NCI-H345 treated with DMSO at 0.1 percent for 48 hours (cell line): Measurements from ENCODE around the gene MAGEA3.
"Not testable (repeated sequence)": the region's sequence is repeated elsewhere in the genome, so short reads cannot be mapped to it uniquely, and the experiment has no call there.

ENCODE experiments used
- DNase-seq: peaks from one replicate; lab custom pipeline; 2025; ENCODE audit not compliant: unreplicated experiment; lab: John Stamatoyannopoulos, UW

Gene MAGEA3, protein sequence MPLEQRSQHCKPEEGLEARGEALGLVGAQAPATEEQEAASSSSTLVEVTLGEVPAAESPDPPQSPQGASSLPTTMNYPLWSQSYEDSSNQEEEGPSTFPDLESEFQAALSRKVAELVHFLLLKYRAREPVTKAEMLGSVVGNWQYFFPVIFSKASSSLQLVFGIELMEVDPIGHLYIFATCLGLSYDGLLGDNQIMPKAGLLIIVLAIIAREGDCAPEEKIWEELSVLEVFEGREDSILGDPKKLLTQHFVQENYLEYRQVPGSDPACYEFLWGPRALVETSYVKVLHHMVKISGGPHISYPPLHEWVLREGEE

DNA sequence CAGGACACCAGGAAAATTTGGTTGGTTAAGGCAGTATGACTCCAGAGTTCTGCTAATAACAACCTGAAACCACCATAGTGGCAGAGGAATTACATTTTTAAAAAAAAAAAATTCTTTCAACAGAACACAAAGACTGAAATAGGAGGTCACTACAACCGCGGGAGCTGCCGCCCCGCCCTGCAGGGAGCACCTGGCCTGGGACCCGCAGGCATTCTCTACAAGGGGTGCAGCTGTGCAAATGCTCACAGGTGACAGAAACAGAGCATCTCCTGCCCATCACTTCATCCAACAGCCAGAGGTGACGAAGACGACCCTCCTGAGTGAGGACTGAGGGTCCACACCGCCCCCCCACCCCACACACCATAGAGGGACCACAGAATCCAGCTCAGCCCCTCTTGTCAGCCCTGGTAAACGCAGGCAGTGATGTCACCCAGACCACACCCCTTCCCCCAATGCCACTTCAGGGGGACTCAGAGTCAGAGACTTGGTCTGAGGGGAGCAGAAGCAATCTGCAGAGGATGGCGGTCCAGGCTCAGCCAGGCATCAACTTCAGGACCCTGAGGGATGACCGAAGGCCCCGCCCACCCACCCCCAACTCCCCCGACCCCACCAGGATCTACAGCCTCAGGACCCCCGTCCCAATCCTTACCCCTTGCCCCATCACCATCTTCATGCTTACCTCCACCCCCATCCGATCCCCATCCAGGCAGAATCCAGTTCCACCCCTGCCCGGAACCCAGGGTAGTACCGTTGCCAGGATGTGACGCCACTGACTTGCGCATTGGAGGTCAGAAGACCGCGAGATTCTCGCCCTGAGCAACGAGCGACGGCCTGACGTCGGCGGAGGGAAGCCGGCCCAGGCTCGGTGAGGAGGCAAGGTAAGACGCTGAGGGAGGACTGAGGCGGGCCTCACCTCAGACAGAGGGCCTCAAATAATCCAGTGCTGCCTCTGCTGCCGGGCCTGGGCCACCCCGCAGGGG is at the start of gene MAGEA3:
TSS of gene MAGEA3 (plus strand) at position 843 of the 980 bp plus-strand sequence. CDS start 2,039 bp downstream, outside the sequence.
- not testable (repeated sequence) for DNase-seq

DNA sequence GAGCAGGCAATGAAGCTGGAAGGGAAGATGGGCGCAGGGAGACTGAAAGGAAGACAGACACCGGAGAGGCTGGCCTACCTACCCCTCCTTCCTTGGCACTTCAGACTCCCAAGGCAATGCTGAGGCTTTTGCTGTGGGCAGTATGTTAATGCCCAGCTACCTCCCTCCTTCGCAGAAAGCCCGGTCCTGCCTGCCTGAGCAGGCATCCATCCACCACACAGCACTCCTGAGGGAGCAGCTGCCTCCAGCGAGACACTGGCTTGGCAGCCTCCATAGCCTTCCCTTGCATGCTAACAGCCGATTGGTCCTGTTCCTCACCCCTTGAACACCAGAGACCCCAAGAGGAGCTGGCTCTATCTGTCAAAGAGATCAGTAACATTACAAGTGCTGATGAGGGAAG is 46.5 kb upstream of the MAGEA3 start:
- no peak for DNase-seq

DNA sequence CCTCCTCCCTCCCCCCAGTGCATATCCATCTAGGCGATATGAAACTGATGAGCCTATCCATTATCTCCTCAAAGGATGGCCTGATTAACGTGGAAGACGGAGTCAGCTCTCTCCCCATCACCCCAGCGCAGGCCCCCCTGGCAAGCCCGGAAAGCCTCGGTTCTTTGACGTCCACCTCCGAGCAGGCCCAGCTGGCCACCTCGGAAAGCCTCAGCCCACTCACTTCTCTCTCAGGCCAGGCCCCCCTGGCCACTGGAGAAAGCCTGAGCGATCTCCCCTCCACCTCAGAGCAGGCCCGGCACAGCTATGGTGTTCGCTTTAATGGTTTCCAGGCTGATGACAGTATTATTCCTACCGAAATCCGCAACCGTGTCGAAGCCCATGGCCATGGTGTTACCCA is 46.1 kb upstream of the MAGEA3 start:
- DNase-seq, result no peak

DNA sequence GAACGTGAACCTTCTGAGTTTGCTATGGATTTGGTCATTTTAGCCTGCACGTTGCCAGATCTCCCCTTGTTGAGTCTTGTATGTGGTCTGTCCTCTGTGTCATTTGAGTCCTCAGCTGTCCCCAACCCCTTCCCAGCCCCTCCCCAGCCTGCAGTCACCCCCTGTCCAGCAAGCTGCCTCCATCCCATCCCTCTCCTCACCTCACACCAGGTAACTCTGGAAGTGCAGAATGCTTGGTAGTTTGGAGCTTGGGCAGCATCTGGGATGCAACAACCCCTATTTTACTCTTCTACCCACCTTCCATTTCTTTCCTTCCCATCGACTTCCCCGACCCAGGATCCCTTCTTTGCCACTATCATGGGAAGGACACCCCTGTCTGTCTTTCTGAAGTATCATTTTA is 42.5 kb upstream of the MAGEA3 start:
- no peak for DNase-seq

DNA sequence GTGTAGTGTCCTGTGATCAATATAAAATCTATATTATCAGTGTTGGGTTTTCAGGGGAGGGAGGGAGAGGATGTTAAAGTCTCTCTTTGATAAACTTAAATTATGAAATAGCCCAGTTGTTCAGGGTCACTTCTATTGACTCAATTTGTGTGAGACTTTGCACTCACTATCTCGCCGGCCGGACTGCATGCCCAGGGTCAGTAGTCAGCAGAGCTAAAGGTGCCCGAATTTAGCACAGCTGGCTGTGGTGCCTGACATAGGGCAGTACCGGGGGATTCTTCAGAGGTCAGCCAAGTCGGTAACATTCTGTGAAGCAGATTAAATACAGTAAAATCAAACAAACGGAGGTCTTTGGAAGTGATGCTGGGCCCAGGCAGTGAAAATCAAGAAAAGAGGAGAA is 41.7 kb upstream of the MAGEA3 start:
- no peak for DNase-seq

DNA sequence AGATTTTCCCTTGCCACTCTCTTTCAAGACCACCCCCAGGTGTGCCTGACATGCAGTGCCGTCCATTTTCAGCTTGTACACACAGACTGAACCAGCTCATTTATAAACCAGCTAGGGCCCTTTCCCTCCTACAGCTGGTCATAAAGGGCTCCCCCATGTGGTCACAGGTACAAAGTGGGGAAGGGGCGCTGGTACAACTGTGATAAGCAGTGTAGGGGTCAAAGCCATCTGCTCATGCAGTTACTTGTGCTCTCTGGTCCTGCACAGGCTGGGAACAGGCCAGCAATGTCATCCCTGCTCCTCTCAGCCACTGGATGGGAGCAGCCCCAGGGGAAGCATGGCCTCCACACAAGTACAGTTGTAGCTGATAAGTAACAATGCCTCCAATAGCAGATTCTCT is 40.3 kb upstream of the MAGEA3 start:
- DNase-seq, result no peak

DNA sequence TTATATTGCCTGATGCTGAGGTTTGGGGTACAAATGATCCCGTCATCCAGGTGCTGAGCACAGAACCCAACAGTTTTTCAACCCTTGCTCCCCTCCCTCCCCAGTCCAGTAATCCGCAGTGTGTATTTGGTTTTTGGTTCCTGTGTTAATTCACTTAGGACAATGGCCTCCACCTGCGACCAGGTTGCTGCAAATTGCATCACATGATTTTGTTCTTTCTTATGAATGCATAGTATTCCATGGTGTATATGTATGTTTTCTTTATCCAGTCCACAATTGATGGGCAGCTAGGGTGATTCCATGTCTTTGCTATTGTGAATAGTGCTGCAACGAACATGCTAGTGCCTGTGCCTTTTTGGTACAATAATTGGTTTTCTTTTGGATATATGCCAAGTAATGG is 35.5 kb upstream of the MAGEA3 start:
- no peak for DNase-seq

DNA sequence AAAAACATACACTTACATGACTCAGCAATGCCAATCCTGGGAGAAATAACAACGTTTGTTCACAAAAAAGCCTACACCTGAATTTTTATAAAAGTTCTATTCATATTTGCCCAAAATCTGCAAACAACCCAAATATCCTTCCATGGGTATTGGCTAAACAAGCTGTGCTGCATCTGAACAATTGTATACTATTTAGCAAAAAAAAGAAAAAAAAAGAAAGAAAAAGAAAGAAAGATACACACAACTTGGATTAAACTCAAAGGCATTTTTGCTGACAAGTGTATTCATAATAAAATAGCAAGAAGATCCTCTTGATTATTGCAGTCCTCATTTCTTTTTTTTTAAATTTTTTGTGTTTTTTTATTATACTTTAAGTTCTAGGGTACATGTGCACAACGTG is 24.5 kb upstream of the MAGEA3 start:
- DNase-seq, result no peak

DNA sequence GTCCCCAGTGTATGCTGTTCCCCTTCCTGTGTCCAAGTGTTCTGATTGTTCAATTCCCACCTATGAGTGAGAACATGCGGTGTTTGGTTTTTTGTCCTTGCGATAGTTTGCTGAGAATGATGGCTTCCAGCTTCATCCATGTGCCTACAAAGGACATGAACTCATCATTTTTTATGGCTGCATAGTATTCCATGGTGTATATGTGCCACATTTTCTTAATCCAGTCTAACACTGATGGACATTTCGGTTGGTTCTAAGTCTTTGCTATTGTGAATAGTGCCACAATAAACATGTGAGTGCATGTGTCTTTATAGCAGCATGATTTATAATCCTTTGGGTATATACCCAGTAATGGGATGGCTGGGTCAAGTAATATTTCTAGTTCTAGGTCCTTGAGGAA is 23.9 kb upstream of the MAGEA3 start:
- not testable (repeated sequence) for DNase-seq

DNA sequence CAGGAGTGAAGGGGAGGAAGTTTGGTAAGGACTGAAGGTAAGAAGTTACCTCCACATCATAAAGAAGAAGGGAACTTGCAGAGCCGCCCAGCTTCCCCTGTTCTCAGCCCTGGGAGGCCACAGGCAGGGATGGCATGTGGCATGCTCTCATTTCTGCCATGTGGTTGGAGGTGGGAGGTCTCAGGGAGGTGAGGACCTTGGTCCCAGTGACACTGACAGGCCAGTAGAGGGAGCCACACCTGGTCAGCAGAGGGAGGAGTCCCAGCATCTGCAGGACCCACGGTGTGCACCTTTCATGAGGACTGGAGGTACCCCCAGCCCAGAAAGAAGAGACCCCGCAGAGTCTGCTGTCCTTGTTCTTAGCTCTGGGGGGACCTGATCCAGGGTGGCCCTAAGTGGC is 17.6 kb upstream of the MAGEA3 start:
- DNase-seq, result not testable (repeated sequence)

DNA sequence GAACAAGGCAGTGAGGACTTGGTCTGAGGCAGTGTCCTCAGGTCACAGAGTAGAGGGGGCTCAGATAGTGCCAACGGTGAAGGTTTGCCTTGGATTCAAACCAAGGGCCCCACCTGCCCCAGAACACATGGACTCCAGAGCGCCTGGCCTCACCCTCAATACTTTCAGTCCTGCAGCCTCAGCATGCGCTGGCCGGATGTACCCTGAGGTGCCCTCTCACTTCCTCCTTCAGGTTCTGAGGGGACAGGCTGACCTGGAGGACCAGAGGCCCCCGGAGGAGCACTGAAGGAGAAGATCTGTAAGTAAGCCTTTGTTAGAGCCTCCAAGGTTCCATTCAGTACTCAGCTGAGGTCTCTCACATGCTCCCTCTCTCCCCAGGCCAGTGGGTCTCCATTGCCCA is 1.8 kb downstream of the MAGEA3 start:
- not testable (repeated sequence) for DNase-seq

DNA sequence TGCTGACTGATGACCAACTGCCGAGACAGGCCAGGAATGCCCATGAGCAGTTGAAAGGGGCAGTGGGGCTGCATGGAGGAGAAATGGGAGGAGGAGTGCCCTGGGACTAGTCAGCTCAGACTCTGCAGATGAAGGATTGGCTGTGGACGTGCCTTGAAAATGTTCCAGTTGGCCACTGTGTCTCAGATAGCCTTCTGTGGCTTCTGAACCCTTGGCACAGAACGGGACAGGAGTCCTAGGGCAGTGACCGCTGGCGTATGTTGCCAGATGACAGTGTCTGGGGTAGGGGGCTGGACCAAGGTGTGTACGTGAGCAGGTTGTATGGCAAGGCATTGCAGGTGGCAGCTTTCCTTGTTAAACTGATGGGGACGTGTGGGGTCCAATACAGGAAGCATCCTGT is 7.9 kb downstream of the MAGEA3 start:
- DNase-seq, result not testable (repeated sequence)

DNA sequence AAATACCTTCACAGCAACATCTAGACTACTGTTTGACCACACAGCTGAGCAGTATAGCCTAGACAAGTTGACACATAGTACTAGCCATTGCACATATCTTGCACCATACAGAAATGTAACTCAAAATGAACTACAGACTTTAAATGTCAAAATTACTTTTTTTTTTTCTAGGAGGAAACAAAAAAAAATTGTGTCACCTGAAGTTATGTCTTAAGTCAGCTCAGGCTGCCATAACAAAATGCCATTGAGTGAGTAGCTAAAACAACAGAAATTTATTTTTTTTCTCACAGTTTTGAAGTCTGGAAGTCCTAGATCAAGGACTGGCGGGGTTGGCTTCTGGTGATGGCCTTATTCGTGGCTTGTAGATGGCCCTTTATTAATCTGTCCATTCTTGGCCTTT is 10.6 kb downstream of the MAGEA3 start, which contains the start of gene CSAG2:
TSS of gene CSAG2 (minus strand) at position 101 of the 400 bp plus-strand sequence. CDS start 161 bp downstream, outside the sequence.
- not testable (repeated sequence) for DNase-seq

DNA sequence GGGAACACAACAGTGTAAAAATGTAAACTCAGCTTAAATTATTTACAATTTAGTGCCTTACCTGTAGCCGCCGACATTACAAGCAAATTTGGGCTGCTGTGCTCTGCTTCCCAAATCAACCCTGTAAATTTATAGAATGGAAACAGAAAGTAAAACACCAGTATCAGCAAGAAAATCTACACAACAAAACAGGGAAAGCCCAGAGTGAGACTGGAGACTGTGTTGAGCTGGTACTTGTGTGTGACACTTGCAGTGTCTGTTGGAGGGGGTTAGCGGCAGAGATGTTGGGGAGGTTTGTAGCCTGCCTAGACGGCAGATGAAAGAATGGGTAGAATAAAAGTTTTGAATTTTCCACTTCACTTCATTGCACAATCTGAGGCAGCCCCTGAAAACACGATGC is 14.6 kb downstream of the MAGEA3 start:
- not testable (repeated sequence) for DNase-seq

DNA sequence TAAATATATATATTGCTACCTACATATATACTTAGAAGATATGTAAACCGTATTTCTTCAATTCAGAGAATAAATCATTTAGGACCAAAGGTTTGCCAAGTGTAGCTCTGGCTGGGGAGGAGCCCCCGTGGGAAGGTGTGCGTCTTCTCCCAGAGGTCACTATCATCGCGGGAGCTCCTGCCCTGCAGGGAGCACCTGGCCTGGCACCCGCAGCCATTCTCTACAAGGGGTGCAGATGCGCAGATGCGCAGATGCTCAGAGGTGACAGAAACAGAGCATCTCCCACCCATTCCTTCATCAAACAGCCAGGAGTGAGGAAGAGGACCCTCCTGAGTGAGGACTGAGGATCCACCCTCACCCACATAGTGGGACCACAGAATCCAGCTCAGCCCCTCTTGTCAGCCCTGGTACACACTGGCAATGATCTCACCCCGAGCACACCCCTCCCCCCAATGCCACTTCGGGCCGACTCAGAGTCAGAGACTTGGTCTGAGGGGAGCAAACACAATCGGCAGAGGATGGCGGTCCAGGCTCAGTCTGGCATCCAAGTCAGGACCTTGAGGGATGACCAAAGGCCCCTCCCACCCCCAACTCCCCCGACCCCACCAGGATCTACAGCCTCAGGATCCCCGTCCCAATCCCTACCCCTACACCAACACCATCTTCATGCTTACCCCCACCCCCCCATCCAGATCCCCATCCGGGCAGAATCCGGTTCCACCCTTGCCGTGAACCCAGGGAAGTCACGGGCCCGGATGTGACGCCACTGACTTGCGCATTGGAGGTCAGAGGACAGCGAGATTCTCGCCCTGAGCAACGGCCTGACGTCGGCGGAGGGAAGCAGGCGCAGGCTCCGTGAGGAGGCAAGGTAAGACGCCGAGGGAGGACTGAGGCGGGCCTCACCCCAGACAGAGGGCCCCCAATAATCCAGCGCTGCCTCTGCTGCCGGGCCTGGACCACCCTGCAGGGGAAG is 15.5 kb downstream of the MAGEA3 start, which contains the start of gene MAGEA2B:
TSS of gene MAGEA2B (plus strand) at position 814 of the 973 bp plus-strand sequence. CDS start 2,479 bp downstream, outside the sequence.
- DNase-seq, result not testable (repeated sequence)

DNA sequence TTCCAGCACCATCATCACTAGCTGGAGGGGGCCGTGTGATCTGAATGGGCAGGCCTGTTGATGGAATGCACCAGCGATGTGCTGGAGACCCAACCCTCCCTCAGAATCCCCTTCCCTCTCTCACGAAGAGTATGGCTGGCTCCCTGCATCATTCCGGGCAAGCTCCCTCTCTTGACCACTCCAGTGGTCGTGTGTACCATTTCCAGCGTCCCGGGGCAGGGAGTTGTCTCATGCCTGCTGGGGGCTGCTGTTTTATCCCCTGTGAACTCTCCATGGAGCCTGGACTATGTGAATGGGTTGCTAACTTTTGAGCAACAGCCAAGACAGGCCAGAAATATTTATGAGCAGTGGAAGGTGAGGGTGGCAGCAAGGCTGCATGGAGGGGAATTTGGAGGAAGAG is 26.8 kb downstream of the MAGEA3 start:
- DNase-seq, result no peak

DNA sequence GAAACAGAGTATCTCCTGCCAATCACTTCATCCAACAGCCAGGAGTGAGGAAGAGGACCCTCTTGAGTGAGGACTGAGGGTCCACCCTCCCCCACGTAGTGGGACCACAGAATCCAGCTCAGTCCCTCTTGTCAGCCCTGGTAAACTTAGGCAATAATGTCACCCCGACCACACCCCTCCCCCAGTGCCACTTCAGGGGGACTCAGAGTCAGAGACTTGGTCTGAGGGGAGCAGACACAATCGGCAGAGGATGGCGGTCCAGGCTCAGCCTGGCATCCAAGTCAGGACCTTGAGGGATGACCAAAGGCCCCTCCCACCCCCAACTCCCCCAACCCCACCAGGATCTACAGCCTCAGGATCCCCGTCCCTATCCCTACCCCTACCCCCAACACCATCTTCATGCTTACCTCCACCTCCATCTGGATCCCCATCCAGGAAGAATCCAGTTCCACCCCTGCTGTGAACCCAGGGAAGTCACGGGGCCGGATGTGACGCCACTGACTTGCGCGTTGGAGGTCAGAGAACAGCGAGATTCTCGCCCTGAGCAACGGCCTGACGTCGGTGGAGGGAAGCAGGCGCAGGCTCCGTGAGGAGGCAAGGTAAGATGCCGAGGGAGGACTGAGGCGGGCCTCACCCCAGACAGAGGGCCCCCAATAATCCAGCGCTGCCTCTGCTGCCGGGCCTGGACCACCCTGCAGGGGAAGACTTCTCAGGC is 34.8 kb downstream of the MAGEA3 start, which contains the start of the genes CSAG1 and MAGEA12:
TSS of gene CSAG1 (minus strand) at position 461 of the 715 bp plus-strand sequence. CDS start 1,261 bp downstream, outside the sequence.
TSS of gene MAGEA12 (plus strand) at position 497 of the 715 bp plus-strand sequence. CDS start 2,405 bp downstream, outside the sequence.
- no peak for DNase-seq

DNA sequence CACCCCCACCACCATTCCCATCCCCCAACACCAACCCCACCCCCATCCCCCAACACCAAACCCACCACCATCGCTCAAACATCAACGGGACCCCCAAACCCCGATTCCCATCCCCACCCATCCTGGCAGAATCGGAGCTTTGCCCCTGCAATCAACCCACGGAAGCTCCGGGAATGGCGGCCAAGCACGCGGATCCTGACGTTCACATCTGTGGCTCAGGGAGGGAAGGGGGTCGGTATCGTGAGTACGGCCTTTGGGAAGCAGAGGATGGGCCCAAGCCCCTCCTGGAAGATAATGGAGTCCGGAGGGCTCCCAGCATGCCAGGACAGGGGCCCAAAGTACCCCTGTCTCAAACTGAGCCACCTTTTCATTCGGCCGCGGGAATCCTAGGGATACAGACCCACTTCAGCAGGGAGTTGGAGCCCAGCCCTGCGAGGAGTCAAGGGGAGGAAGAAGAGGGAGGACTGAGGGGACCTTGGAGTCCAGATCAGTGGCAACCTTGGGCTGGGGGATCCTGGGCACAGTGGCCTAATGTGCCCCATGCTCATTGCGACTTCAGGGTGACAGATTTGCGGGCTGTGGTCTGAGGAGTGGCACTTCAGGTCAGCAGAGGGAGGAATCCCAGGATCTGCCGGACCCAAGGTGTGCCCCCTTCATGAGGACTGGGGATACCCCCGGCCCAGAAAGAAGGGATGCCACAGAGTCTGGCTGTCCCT is 35.7 kb downstream of the MAGEA3 start:
- not testable (repeated sequence) for DNase-seq

DNA sequence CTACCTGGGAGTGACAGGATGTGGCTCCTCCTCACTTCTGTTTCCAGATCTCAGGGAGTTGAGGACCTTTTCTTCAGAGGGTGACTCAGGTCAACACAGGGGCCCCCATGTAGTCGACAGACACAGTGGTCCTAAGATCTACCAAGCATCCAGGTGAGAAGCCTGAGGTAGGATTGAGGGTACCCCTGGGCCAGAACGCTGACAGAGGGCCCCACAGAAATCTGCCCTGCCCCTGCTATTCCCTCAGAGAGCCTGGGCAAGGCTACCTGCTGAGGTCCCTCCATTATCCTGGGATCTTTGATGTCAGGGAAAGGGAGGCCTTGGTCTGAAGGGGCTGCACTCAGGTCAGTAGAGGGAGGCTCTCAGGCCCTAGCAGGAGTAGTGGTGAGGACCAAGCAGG is 36.5 kb downstream of the MAGEA3 start:
- no peak for DNase-seq
